Neural progenitor cell (in vitro differentiated cells): ENCODE data around the gene VGLL3. TPM values are rescaled to one million over a fixed set of nuclear protein-coding genes. Genes with fewer than 3 reads are reported as not detected.

Source experiments
- DNase-seq: peaks from one replicate; pipeline ENCODE4 v3.0.0-alpha.2; 2016; ENCODE audit warnings: low spot score
- H2AFZ ChIP-seq: fragments of 200-600 bp; sonication (generic); replicated peaks from 2 replicates; pipeline ENCODE4 v1.6.1; 2016; ENCODE audit warnings: antibody characterized with exemption
- H3F3A ChIP-seq: fragments of 200-600 bp; sonication (generic); 2 replicates; pipeline ENCODE4 v1.6.1; 2016; ENCODE audit warnings: antibody characterized with exemption, low read depth
- H3K27ac ChIP-seq: fragments of 200-600 bp; sonication (generic); 2 replicates; pipeline ENCODE4 v1.5.1; 2016; ENCODE audit warnings: mild to moderate bottlenecking
- H3K27me3 ChIP-seq: fragments of 200-600 bp; sonication (generic); 2 replicates; pipeline ENCODE4 v1.6.1; 2016; ENCODE audit warnings: mild to moderate bottlenecking, moderate library complexity
- H3K36me3 ChIP-seq: fragments of 200-600 bp; sonication (generic); 2 replicates; pipeline ENCODE4 v1.5.1; 2016
- H3K4me1 ChIP-seq: fragments of 200-600 bp; sonication (generic); 2 replicates; pipeline ENCODE4 v1.6.1; 2016; ENCODE audit warnings: mixed run types
- H3K4me2 ChIP-seq: fragments of 200-600 bp; sonication (generic); 2 replicates; pipeline ENCODE4 v1.6.1; 2016
- H3K4me3 ChIP-seq: fragments of 200-600 bp; sonication (generic); 2 replicates; pipeline ENCODE4 v1.5.1; 2016
- H3K79me2 ChIP-seq: fragments of 200-600 bp; sonication (generic); 2 replicates; pipeline ENCODE4 v1.6.1; 2016; ENCODE audit warnings: low read depth
- H3K9ac ChIP-seq: fragments of 200-600 bp; sonication (generic); 2 replicates; pipeline ENCODE4 v1.6.1; 2016
- H3K9me3 ChIP-seq: fragments of 200-600 bp; sonication (generic); 2 replicates; pipeline ENCODE4 v1.5.1; 2016; ENCODE audit warnings: low read depth
- H4K20me1 ChIP-seq: fragments of 200-600 bp; sonication (generic); 2 replicates; pipeline ENCODE4 v1.6.1; 2016; ENCODE audit warnings: low read depth
- H3K27ac Mint-ChIP-seq: 3 replicates; pipeline ENCODE4 v1.8.0; 2021; ENCODE audit warnings: mixed read lengths
- H3K27me3 Mint-ChIP-seq: 2 replicates; pipeline ENCODE4 v1.8.0; 2022; ENCODE audit warnings: low read depth, mild to moderate bottlenecking, inconsistent platforms, moderate library complexity, mixed read lengths; ENCODE audit not compliant: insufficient read depth
- H3K36me3 Mint-ChIP-seq: 3 replicates; pipeline ENCODE4 v1.8.0; 2021; ENCODE audit warnings: mixed read lengths
- H3K4me1 Mint-ChIP-seq: 3 replicates; pipeline ENCODE4 v1.8.0; 2021; ENCODE audit warnings: mixed read lengths
- H3K4me3 Mint-ChIP-seq: 3 replicates; pipeline ENCODE4 v1.8.0; 2021; ENCODE audit warnings: mild to moderate bottlenecking, moderate library complexity, mixed read lengths
- H3K9me3 Mint-ChIP-seq: 3 replicates; pipeline ENCODE4 v1.8.0; 2020; ENCODE audit warnings: mixed read lengths
- EZH2 ChIP-seq: fragments of 200-600 bp; sonication (generic); IDR thresholded peaks from 2 replicates; pipeline ENCODE4 v1.6.1; 2017; ENCODE audit warnings: antibody characterized with exemption, mild to moderate bottlenecking, moderate library complexity
- EZH2phosphoT487 ChIP-seq: fragments of 200-600 bp; sonication (generic); IDR thresholded peaks from 2 replicates; pipeline ENCODE4 v1.6.1; 2017; ENCODE audit warnings: antibody characterized with exemption
- total RNA-seq: library from RNA; depleted of rRNA; stranded (reverse); fragments of >200 nt; gene quantifications from 2 replicates; pipeline ENCODE4 v1.2.3, GENCODE V29; 2015; ENCODE audit warnings: low replicate concordance
- TF ChIP-seq, protein P1 (sequence below): fragments of 200-600 bp; sonication (generic); IDR thresholded peaks from 2 replicates; pipeline ENCODE4 v1.5.1; 2017; ENCODE audit warnings: antibody characterized with exemption, mild to moderate bottlenecking

The VGLL3 gene
- total RNA-seq, 1 donor from 2014 or later: 1.8 TPM

DNA sequence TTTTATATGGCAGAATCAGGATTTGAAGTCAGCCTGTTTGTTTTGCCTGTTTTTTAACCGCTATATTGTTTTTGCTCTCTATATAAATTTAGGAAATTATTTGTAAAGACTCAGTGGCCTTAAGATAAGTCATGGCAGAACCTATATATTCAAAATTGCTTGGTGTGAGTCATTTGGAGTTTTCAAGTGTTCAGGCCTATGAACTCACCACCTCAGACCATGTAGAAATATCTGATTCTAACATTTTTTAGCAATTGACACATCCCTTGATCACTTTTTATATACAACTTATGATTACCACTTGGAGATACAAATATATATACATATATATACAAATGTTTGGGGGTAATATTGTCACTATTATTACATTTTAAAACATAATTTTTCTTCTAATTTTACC, 95.7 kb downstream of the VGLL3 start:
- Histone ChIP-seq H3K9ac (no peak overlapping the region), H3F3A (no peaks in the 10 kb centered on the region), H4K20me1 (no peaks in the 10 kb centered on the region), H2AFZ (no peak overlapping the region), H3K4me1 (peaks cover 13% of the 10 kb centered on the region), H3K4me3 (no peak overlapping the region), H3K4me2 (no peak overlapping the region), H3K79me2 (no peaks in the 10 kb centered on the region), H3K27ac (no peak overlapping the region), H3K36me3 (no peaks in the 10 kb centered on the region), H3K27me3 (no peaks in the 10 kb centered on the region), H3K9me3 (no peaks in the 10 kb centered on the region)
- Mint-ChIP-seq H3K27ac (no peak overlapping the region), H3K9me3 (no peaks in the 10 kb centered on the region), H3K4me1 (peaks cover 10% of the 10 kb centered on the region), H3K27me3 (no peaks in the 10 kb centered on the region), H3K4me3 (no peak overlapping the region), H3K36me3 (no peaks in the 10 kb centered on the region)
- DNase-seq: no peak
- TF ChIP-seq, protein P1, sequence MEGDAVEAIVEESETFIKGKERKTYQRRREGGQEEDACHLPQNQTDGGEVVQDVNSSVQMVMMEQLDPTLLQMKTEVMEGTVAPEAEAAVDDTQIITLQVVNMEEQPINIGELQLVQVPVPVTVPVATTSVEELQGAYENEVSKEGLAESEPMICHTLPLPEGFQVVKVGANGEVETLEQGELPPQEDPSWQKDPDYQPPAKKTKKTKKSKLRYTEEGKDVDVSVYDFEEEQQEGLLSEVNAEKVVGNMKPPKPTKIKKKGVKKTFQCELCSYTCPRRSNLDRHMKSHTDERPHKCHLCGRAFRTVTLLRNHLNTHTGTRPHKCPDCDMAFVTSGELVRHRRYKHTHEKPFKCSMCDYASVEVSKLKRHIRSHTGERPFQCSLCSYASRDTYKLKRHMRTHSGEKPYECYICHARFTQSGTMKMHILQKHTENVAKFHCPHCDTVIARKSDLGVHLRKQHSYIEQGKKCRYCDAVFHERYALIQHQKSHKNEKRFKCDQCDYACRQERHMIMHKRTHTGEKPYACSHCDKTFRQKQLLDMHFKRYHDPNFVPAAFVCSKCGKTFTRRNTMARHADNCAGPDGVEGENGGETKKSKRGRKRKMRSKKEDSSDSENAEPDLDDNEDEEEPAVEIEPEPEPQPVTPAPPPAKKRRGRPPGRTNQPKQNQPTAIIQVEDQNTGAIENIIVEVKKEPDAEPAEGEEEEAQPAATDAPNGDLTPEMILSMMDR: no peak
- TF ChIP-seq EZH2 (no peak), EZH2phosphoT487 (no peak)

DNA sequence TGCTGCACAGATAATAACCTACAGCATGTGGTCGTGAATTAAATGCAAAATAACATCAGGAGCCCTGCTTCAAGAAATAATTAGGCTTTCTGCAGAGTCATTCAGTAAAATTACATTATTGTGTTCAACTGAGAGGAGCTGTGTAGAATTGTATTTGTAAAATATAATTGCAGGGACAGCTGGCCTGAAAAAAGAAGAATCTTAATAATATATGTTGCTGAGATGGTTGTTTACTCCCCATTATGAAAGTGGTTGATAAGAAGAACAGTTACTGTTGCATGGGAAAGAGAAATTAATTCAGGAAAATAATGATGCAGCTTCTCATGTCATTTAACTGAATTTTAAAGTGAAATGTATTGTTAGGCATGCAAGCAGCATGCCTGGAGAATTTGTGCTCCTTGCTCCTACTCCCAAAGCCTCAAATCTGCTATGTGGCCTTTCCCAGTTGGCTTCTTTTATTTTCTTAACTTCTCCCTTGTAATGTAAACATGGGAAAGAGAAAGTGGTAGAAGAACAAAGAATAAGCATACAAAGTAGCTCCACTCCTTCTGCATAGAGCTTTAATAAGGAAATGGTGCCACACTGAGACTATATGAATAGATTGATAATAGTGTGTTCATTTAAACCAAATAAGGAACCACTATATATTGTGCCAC, 100.1 kb downstream of the VGLL3 start:
- Histone ChIP-seq H2AFZ (peak overlapping the region; percentile 66), H3K4me3 (no peak overlapping the region), H3K9me3 (no peaks in the 10 kb centered on the region), H3K27me3 (no peaks in the 10 kb centered on the region), H3F3A (no peaks in the 10 kb centered on the region), H3K79me2 (no peaks in the 10 kb centered on the region), H3K36me3 (no peaks in the 10 kb centered on the region), H4K20me1 (no peaks in the 10 kb centered on the region), H3K9ac (no peak overlapping the region), H3K4me1 (peaks cover 13% of the 10 kb centered on the region), H3K4me2 (peak overlapping the region; percentile 35), H3K27ac (peak overlapping the region; percentile 2)
- TF ChIP-seq EZH2phosphoT487 (no peak), EZH2 (no peak)
- TF ChIP-seq, protein P1: no peak
- Mint-ChIP-seq H3K4me3 (no peak overlapping the region), H3K4me1 (peaks cover 13% of the 10 kb centered on the region), H3K36me3 (no peaks in the 10 kb centered on the region), H3K9me3 (peaks cover 2% of the 10 kb centered on the region), H3K27ac (peak overlapping the region; percentile 93), H3K27me3 (no peaks in the 10 kb centered on the region)
- DNase-seq: peak; percentile 9

Other genes with a start within 250 kb of the VGLL3 start
- 34.5 and 62.4 TPM in 2 replicates for gene CHMP2B, start 236.2 kb upstream of the VGLL3 start, total RNA-seq